Activated naive CD8-positive, alpha-beta T cell treated with anti-CD3 and anti-CD28 coated beads, Interleukin-2, amount 50 U/mL, for 24 hours (primary cell): ENCODE measurements around the gene ZGPAT.
"Not testable (repeated sequence)": the region's sequence is repeated elsewhere in the genome, so short reads cannot be mapped to it uniquely, and the experiment has no call there.

ENCODE experiments used
- ATAC-seq: fragments of 150-1000 bp; cut with Tn5 transposase; one replicate; pipeline ENCODE4 v1.10.0; 2021
- DNase-seq: peaks from one replicate; pipeline ENCODE4 v3.0.0; 2021
- H3K27ac Mint-ChIP-seq: one replicate; pipeline ENCODE4 v1.8.0; 2021; ENCODE audit warnings: mild to moderate bottlenecking, mixed read lengths
- H3K27me3 Mint-ChIP-seq: one replicate; pipeline ENCODE4 v1.8.0; 2021; ENCODE audit warnings: mixed read lengths
- H3K36me3 Mint-ChIP-seq: one replicate; pipeline ENCODE4 v1.8.0; 2021; ENCODE audit warnings: low read depth, mixed read lengths
- H3K4me1 Mint-ChIP-seq: one replicate; pipeline ENCODE4 v1.8.0; 2021; ENCODE audit warnings: mixed read lengths
- H3K4me3 Mint-ChIP-seq: one replicate; pipeline ENCODE4 v1.8.0; 2021; ENCODE audit warnings: mild to moderate bottlenecking, moderate library complexity, mixed read lengths
- H3K9me3 Mint-ChIP-seq: one replicate; pipeline ENCODE4 v1.8.0; 2021; ENCODE audit warnings: mixed read lengths

ZGPAT gene

DNA sequence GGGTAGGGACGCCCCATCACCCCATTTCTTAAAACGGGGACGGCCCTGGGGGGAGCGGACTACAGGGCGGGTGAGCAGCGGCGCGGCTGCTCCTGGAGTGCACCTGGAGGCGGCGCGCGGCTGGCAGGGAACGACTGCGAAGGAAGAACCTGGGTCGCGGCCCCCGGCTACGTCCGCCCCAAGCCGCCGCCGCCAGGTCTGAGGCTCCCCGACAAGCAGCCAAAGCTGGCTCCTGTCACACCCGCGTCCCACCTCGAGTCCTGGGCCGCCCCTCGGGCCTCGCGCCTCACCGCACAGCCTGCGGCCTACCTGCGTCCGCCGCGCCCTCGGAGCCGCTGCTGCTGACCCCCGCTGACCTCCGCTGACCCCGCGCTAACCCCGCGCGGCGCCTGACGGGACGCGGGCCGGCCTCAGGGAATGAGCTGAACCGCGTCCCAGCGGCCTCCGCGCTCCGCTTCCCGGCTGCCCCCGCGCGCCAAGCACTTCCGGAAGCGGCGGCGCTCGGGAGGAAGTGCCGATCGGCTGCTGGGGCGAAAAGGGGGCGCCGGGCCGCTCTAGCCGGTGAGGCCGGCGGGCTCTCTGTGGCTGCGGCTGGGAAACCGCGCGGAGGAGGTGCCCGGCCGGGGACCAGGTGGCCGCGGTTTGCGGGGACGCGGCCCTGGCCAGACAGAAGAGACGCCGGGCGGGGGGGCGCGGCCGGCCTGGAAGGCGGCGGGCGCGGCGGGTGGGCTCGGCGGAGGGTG is at the start of gene ZGPAT, which contains the start of gene ARFRP1:
Gene ZGPAT, plus strand, starts transcription at position 482 of the 743 bp plus-strand sequence. CDS start 542 bp downstream, outside the sequence.
Gene ARFRP1, minus strand, starts transcription at position 419 of the 743 bp plus-strand sequence. CDS start 885 bp downstream, outside the sequence.
- peak; percentile 88 for ATAC-seq
- peaks cover 40% of the 10 kb centered on the region for H3K36me3 Mint-ChIP-seq

DNA sequence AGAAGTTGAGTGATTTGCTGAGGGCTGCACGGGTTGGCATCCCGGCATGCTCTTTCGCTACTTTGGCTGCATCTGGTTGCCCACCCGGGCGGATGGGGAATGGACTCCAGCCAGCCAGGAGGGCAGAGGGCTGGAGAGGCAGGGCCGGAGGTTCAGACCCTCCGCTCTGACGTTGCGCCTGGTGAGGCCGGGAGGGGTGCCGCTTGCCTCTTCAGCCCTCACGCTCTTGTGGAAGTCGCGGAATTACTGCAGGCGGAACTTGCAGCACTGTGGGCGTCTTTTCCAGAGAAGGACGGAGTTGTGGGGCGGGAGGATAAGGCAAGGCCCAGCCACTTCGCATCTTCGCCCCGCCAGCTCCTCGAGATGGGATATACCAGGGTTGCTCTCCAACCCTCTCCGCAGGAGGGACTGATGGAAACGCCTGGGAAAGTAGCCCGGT is 49.1 kb upstream of the ZGPAT start:
- H3K36me3 Mint-ChIP-seq: peaks cover 11% of the 10 kb centered on the region
- H3K9me3 Mint-ChIP-seq: no peaks in the 10 kb centered on the region
- ATAC-seq (no peak), DNase-seq (no peak)
- H3K4me3 Mint-ChIP-seq: peak overlapping the region; percentile 94
- H3K27me3 Mint-ChIP-seq: no peaks in the 10 kb centered on the region
- H3K27ac Mint-ChIP-seq: peak overlapping the region; percentile 93
- H3K4me1 Mint-ChIP-seq: peaks cover 31% of the 10 kb centered on the region

More for the DNA sequence above, at the start of gene ZGPAT, which contains the start of gene ARFRP1:
- Mint-ChIP-seq H3K4me1 (peaks cover 48% of the 10 kb centered on the region), H3K27me3 (no peaks in the 10 kb centered on the region), H3K4me3 (peak within 1 kb of the TSS; percentile 89), H3K27ac (peak within 1 kb of the TSS; percentile 85), H3K9me3 (no peaks in the 10 kb centered on the region)
- peak; percentile 89 for DNase-seq

GRCh38 chr20:63659370-63659769 is 48.5 kb upstream of the ZGPAT start:
- peak overlapping the region; percentile 94 for H3K4me3 Mint-ChIP-seq
- peaks cover 11% of the 10 kb centered on the region for H3K36me3 Mint-ChIP-seq
- ATAC-seq: no peak
- H3K27me3 Mint-ChIP-seq: no peaks in the 10 kb centered on the region
- H3K27ac Mint-ChIP-seq: no peak overlapping the region
- H3K4me1 Mint-ChIP-seq: peaks cover 25% of the 10 kb centered on the region
- no peaks in the 10 kb centered on the region for H3K9me3 Mint-ChIP-seq
- DNase-seq: no peak

GRCh38 chr20:63660174-63660573 is 47.7 kb upstream of the ZGPAT start:
- not testable (repeated sequence) for H3K9me3 Mint-ChIP-seq, ATAC-seq, H3K27me3 Mint-ChIP-seq, DNase-seq, H3K27ac Mint-ChIP-seq
- Mint-ChIP-seq H3K4me1 (peaks cover 20% of the 10 kb centered on the region), H3K36me3 (peaks cover 11% of the 10 kb centered on the region), H3K4me3 (peak overlapping the region; percentile 94)

DNA sequence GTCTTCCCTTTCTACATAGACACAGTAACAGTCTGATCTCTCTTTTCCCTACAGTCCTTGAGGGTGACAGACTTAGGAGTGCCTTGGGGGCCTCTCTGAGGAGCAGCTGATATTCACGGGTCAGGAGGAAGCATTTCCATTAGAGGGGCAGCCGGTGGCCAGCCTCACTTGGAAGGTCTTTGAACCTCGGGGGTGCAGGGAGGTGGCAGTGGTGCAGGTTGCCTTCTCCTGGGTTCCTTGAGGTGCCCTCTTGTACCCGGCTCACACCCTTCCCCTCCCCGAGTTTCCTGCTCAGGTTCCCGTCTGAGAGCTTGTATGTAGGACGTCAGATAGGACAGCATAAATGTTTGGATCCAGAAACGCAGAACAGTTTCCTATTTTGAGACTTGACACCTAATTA is 47.2 kb upstream of the ZGPAT start:
- Mint-ChIP-seq H3K27ac (no peak overlapping the region), H3K9me3 (no peaks in the 10 kb centered on the region), H3K4me3 (no peak overlapping the region), H3K27me3 (no peaks in the 10 kb centered on the region), H3K36me3 (peaks cover 11% of the 10 kb centered on the region), H3K4me1 (peaks cover 20% of the 10 kb centered on the region)
- ATAC-seq (no peak), DNase-seq (no peak)

DNA sequence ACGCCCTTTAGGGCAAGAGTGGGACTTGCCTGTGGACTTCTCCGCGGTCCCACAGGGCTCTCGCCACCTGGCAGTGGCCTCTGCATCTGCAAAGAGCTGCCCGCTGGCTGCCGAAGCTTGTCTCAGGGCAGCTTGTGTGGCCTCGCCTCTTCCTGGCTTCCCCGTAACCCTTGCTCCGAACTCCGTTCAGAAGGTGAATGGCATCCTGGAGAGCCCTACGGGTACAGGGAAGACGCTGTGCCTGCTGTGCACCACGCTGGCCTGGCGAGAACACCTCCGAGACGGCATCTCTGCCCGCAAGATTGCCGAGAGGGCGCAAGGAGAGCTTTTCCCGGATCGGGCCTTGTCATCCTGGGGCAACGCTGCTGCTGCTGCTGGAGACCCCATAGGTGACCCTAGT is 46.7 kb upstream of the ZGPAT start:
- Mint-ChIP-seq H3K4me3 (no peak overlapping the region), H3K27me3 (no peaks in the 10 kb centered on the region), H3K4me1 (peaks cover 20% of the 10 kb centered on the region)

DNA sequence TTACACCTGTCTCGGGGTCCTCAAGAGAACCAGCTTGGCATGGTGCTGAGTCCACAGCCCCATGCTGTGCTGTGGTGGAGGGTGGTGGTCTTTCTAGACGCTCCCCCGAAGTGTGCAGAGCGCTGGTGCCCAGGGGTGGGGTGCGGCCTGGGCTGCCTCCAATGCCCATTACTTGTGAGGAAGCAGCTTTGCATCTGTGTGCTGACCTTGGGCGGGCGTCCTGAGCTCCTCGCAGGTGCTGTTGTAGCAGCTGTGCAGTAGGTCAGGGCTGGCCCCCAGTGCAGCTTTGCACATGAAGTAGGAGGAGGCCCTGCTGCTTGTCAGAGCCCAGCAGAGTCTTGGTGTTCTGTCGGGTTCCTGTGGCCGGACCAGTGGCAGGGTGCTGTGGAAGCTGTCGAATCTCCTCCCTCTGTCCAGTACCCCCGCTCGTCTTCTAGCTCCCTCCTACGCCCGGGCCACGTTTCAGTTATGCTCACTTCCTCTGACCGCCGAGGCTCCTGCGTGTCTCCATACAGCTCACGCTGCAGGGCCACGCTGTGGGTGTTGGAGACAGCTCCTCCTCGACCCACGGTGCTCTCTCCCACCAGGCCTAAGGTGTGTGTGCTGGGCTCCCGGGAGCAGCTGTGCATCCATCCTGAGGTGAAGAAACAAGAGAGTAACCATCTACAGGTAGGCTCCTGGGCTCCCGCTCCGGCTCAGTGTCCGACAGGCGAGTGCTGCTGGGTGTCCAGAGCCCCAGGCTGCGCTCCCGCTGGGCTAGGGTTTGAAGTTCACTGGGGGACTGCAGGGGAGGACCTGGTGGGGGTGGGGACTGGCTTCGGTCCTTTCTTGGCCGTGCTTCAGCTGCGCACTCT is 45.7 kb upstream of the ZGPAT start:
- no peaks in the 10 kb centered on the region for H3K27me3 Mint-ChIP-seq
- peaks cover 16% of the 10 kb centered on the region for H3K36me3 Mint-ChIP-seq
- DNase-seq (no peak), ATAC-seq (no peak)
- no peak overlapping the region for H3K27ac Mint-ChIP-seq
- H3K4me1 Mint-ChIP-seq: peaks cover 18% of the 10 kb centered on the region
- H3K9me3 Mint-ChIP-seq: no peaks in the 10 kb centered on the region
- no peak overlapping the region for H3K4me3 Mint-ChIP-seq

More for the DNA sequence above, 46.7 kb upstream of the ZGPAT start:
- no peak overlapping the region for H3K27ac Mint-ChIP-seq
- peaks cover 15% of the 10 kb centered on the region for H3K36me3 Mint-ChIP-seq
- no peak for DNase-seq
- no peak for ATAC-seq
- H3K9me3 Mint-ChIP-seq: no peaks in the 10 kb centered on the region

GRCh38 chr20:63662813-63663189 is 45.0 kb upstream of the ZGPAT start:
- Mint-ChIP-seq H3K27ac (no peak overlapping the region), H3K36me3 (peaks cover 16% of the 10 kb centered on the region), H3K4me3 (no peak overlapping the region), H3K9me3 (no peaks in the 10 kb centered on the region), H3K4me1 (peaks cover 18% of the 10 kb centered on the region), H3K27me3 (no peaks in the 10 kb centered on the region)
- no peak for ATAC-seq
- no peak for DNase-seq

DNA sequence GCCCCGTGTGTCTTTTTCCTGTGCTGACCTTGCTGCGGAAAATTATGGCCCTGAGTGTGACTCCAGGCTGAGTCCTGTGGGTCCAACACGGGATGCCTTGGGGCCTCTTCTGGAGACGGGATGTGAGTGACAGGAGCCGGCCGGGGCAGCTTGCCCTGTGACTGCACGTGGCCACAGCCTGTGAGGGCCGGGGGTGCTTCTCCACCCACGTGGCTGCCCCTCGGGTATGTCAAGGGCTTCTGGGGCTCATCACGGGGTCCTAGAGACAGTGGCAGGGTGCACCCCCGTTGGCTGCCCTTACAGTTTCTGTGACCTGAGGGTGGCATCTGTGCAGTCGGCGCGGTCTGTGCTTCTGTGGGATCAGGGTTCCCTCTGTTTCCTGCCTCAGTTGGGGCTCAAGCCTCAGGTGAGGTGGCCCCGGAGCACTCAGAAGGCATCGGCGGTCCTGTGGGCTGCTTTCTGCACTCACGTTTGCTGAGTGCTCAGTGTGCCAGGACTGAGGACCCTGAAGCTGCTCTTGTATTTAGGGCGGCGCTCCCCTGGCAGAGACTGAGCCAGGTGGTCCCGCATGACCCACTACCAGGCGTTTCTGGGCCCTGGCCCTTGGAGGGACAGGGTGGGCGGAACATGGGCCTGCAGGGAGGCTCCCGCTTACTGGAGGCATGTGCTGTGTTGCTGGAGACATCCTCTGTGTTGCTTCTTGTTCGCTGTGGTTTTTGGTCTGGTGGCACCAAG is 44.3 kb upstream of the ZGPAT start:
- ATAC-seq (no peak), DNase-seq (no peak)
- H3K4me3 Mint-ChIP-seq: no peak overlapping the region
- no peak overlapping the region for H3K27ac Mint-ChIP-seq
- H3K27me3 Mint-ChIP-seq: no peaks in the 10 kb centered on the region
- H3K4me1 Mint-ChIP-seq: peaks cover 14% of the 10 kb centered on the region
- H3K9me3 Mint-ChIP-seq: no peaks in the 10 kb centered on the region
- peaks cover 21% of the 10 kb centered on the region for H3K36me3 Mint-ChIP-seq

- ATAC-seq: no peak
- H3K27me3 Mint-ChIP-seq: no peaks in the 10 kb centered on the region
Observed at GRCh38 chr20:63664143-63664851, 43.5 kb upstream of the ZGPAT start.

DNA sequence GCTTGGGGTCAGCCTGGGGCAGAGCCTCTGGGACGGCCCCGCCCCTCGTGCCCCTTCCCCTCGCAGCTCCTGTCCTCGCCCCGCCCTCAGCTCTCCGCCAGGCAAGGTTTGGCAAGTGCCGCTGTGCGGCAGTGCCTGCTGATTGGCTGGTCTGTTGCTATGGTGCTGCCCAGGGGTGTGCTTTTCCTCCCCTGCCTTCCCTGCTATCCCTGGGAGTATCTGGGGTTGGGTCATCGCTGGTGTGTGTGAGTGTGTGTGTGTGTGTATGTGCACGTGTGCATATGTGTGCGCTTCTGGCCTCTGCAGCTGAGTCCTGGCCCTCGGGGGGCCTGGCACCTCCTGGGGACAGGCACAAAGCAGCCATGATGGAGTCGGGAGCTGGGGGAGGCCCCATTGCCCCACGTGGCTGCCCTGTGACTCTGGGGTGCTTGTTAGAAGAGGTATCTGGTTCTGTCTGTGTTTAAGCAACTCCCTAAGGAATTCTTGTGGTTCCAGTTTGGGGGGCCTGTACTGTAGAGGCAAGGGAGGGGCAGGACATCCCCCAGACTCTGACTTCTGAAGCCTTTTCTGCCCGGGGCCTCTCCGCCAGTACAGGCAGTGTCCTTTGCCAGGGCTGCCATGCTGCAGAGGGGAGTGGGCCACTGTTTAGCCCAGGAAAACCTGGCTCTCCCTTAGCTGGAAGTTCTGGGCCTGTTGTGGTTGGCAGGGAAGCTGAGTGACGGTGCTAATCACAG is 42.8 kb upstream of the ZGPAT start:
- Mint-ChIP-seq H3K4me3 (no peak overlapping the region), H3K4me1 (no peaks in the 10 kb centered on the region), H3K27me3 (no peaks in the 10 kb centered on the region), H3K9me3 (no peaks in the 10 kb centered on the region), H3K36me3 (peaks cover 23% of the 10 kb centered on the region), H3K27ac (no peak overlapping the region)
- ATAC-seq (no peak), DNase-seq (no peak)

More at GRCh38 chr20:63664143-63664851, 43.5 kb upstream of the ZGPAT start:
- Mint-ChIP-seq H3K4me3 (no peak overlapping the region), H3K4me1 (peaks cover 6% of the 10 kb centered on the region), H3K36me3 (peaks cover 25% of the 10 kb centered on the region), H3K9me3 (no peaks in the 10 kb centered on the region), H3K27ac (no peak overlapping the region)
- DNase-seq: no peak

GRCh38 chr20:63665708-63666107 is 42.1 kb upstream of the ZGPAT start:
- ATAC-seq: no peak
- DNase-seq: no peak
- Mint-ChIP-seq H3K27me3 (no peaks in the 10 kb centered on the region), H3K36me3 (peaks cover 20% of the 10 kb centered on the region), H3K4me1 (no peaks in the 10 kb centered on the region), H3K9me3 (no peaks in the 10 kb centered on the region), H3K4me3 (no peak overlapping the region), H3K27ac (no peak overlapping the region)

- ATAC-seq: no peak
- H3K4me1 Mint-ChIP-seq: no peaks in the 10 kb centered on the region
- no peak overlapping the region for H3K4me3 Mint-ChIP-seq
- no peaks in the 10 kb centered on the region for H3K9me3 Mint-ChIP-seq
- peaks cover 20% of the 10 kb centered on the region for H3K36me3 Mint-ChIP-seq
- no peak overlapping the region for H3K27ac Mint-ChIP-seq
- no peaks in the 10 kb centered on the region for H3K27me3 Mint-ChIP-seq
- DNase-seq: no peak
Observed at GRCh38 chr20:63667858-63668257, 40.0 kb upstream of the ZGPAT start.
